HG02938 (cell line): ENCODE measurements around the gene KCNAB3.

Source experiments
- ATAC-seq: cut with Tn5 transposase; IDR thresholded peaks from one replicate; pipeline ENCODE4 v1.9.1; 2021; ENCODE audit warnings: mild to moderate bottlenecking, moderate library complexity; ENCODE audit not compliant: unreplicated experiment

Gene KCNAB3

DNA sequence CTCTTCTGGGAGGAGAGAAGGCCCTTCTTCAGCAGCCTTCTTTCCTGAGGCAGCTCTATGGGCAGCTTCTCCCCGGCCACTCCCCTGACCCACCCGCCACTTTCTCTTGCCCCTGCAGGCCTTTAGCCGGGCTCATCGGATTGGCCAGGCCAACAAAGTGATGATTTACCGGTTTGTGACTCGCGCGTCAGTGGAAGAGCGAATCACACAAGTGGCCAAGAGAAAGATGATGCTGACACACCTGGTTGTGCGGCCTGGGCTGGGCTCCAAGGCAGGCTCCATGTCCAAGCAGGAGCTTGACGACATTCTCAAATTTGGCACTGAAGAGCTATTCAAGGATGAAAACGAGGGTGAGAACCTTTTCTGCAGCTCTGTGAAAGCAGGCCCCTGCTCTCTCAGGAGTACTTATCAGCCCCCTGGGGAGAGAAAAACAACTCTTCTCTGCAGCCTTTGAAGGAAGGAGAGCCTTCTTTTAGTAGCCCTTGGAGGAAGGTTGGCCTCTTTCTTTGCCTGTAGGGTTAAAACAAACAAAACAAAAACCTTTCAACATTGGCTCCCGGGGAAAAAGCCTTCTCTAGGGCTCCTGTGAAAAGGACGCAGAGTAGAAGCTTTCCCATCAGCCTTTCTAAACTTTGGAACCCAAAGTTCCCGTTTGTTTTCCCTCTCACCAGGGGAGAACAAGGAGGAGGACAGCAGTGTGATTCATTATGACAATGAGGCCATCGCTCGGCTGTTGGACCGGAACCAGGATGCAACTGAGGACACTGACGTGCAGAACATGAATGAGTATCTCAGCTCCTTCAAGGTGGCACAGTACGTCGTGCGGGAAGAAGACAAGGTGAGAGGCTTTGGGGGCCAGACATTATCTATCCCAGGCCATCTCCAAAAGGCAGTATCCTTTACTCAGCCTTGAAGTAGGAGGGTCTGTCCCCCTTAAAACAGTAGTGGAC lies 26.2 kb downstream of the KCNAB3 start:
- no peak for ATAC-seq

DNA sequence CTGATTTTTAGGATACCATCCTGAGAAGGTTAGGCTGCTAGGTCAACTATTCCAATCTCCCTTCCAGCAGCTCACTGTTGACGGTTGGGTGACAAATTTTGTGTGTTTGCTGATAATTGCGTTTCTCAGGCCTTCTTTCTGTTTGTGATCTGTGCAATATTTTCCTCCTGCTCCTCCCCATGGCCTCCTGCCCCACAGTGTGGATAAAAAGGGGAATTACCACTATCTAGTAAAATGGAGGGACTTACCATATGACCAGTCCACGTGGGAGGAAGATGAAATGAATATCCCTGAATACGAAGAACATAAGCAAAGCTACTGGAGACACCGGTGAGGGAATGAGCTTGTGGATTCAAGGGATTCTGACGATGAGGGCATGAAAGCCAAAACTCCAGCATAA lies 31.9 kb downstream of the KCNAB3 start:
- no peak for ATAC-seq

GRCh38 chr17:7897090-7897489 lies 32.6 kb downstream of the KCNAB3 start:
- ATAC-seq, result no peak

GRCh38 chr17:7894866-7895265 lies 34.8 kb downstream of the KCNAB3 start:
- ATAC-seq, result no peak

DNA sequence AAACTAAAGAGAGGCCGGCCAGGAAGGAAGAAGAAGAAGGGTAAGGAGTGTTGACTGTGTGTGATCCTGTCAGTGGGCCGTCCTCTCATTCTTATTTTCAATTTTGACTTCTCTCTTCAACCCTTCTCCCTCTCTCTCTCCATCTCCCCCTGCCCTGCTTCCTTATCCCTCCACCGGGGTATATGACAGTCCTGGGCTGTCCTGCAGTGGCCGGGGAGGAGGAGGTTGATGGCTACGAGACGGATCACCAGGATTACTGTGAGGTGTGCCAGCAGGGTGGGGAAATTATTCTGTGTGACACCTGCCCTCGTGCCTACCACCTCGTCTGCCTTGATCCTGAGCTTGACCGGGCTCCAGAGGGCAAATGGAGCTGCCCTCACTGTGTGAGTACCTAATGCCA lies 35.4 kb downstream of the KCNAB3 start:
- ATAC-seq, result no peak

DNA sequence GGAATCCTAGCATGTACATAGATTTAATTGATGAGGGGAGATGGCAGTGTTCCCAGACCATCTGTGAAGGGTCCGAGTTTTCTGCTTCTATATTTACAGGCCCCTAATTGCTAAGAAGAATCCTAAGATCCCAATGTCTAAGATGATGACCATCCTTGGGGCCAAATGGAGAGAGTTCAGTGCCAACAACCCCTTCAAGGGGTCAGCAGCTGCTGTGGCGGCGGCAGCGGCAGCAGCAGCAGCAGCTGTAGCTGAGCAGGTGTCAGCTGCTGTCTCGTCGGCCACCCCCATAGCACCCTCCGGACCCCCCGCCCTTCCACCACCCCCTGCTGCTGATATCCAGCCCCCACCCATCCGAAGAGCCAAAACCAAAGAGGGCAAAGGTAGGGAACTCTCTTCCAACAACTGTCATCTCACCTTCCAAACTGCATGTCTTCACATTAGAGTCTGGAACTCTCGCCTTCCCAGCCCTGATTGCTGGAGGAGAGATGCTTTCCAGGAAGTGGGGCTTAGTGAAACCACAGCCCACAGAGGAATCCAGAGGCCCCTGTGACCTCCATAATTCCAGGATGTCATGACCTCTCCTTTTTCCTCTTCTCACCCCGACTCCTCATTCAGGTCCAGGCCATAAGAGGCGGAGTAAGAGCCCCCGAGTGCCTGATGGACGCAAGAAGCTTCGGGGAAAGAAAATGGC lies 36.3 kb downstream of the KCNAB3 start:
- ATAC-seq, result no peak

DNA sequence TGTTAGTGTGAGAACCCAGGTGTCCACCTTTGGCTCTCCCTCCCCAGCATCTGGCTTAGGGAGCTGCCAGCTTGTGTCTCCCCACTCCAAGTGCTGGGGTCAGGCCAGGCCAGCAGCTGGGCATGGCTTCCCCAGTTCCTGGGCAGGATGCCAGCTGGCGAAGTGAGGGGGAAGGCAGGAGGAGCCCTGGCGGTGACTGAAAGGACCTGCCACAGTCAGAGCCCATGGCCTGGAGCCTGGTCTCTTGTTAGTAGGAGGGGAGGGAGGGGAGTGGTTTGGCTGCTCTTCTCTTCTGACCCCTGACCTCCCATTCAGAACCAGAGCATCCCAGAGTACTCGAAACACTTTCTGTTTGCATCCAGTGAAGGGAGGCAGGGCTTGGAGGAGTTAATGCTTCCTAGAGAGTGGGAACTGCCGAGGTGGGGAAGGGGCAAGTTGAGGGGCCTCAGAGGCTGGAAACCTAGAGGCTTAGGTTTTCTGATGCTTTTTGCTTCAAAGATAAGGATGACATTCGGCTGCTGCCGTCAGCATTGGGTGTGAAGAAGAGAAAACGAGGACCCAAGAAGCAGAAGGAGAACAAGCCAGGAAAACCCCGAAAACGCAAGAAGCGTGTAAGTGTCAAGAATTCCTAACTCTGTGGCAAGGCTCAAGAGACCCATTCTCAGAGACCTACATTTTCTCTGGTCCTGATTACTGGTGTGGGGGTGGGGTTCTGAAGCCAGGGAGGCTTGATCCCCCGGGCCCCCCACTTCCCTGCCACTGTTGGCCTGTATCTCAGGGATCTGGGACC lies 40.3 kb downstream of the KCNAB3 start:
- ATAC-seq, result no peak

GRCh38 chr17:7888184-7888920 lies 41.3 kb downstream of the KCNAB3 start, which contains the start of gene CHD3:
Gene CHD3, plus strand, starts transcription at chr17:7888789. Its CDS starts 212 bp downstream, at chr17:7889001.
- ATAC-seq, result no peak

DNA sequence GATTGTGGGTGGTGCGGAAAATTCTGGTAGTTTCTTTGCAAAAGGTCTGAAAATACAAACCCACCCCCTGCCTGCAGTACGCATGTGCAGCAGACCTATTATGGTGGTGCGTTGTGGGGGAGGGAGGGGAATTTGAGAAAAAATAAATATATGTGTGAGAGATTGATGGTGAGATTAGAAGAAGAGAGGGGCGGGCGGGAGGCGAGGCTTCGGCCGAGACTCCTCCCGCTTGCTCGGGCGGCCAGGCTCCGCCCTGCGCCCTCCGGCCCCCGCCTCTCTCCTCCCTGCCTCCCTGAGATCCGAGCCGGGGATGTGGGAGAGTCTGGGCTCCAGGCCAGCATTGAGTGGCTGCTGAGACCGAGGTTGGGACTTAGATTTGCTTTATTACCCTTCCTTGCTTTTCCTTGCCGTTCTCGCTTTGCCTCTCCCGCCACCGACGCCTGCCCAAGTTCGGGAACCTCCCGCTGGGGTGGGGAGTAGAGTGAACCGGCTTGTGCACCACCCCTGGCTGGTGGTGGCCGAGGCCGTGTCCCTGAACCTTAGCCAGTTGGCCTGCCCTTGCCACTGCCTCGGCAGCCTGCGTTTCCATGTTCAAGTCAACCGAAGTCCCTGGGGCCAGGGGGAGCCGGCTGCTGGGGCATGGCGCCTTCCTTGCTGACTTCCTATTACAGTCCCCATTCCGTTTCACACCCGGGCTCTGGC lies 42.0 kb downstream of the KCNAB3 start:
- ATAC-seq, result no peak

DNA sequence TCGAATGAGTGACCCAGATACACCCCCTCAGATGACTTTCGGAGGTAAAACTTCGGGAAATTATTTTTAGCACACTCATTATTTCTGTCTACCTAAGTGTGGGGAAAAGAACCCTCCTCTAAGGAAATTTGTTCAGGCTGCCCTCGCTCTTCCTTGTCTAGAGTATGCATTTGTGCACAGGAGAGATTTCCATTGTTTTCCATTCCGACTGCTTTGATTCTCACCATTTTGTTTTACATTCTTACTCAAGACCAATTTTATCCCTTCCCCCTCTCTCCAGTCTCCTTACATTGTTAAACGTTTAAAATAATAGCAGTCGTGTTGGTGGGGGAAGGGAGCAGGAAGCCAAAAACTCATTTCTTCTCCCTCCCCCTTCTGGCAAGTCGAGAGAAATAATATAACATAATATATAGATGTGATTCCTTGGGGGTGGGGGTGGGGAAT lies 42.6 kb downstream of the KCNAB3 start:
- ATAC-seq, result no peak

- no peak for ATAC-seq
These were observed 43.2 kb downstream of the KCNAB3 start for GRCh38 chr17:7886227-7887037.

- no peak for ATAC-seq
These were observed 44.1 kb downstream of the KCNAB3 start for GRCh38 chr17:7885367-7886226.

DNA sequence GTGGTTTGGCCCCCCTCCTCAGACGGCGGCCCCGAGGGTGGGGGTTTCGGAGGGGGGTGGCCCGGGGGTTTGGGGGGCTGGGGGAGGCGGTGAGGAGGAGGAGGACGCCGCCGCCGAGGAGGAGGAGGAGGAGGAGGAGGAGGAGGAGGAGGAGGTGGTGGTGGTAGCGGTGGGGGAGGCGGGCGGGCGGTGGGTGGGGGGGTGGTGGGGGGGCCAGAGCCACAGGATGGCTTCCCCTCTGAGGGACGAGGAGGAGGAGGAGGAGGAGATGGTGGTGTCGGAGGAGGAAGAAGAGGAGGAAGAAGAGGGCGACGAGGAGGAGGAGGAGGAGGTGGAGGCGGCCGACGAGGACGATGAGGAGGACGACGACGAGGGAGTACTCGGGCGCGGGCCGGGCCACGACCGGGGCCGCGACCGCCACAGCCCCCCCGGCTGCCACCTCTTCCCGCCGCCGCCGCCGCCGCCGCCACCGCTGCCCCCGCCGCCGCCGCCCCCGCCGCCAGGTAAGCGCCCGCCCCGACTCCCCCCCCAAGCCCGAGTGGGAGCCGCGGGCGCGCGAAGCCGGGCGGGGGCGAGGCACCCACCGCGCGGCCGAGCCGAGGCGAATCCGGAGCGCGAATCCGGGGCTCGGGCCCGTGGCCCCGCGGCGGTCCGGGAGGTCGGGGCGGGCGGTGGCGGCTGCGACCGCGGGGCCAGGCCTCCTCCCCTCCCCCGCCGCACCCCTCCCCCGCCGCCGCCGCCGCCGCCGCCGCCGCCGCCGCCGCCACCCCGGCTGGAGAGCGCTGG lies 44.9 kb downstream of the KCNAB3 start:
- no peak for ATAC-seq

DNA sequence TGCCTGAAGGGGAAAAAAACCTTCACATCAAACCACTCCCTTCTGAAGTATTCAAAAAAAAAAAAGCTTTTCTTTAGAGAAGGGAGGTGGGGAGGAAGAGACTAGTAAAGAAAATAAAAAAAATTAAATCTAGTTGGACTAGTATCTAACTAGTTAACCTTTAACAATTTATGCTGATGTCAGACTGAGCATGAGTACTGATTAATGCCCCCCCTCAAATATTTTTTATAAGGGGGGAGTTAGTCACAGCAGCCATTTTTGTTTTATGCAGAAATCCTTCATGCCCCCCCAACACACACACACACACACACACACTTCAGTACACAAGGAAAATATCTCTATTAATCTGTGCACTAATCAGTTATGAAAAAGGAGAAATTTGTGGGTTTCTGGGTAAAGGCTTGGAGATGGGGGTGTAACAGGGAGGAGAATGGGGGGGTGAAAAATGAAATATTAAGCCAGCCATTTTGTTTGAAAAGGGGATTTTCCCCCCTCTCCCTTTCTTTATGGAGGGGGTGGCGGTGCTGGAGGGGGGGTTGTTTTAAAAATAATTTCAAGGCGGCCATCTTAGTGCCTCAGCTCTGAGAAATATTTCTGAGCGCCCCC lies 45.8 kb downstream of the KCNAB3 start:
- ATAC-seq, result no peak

GRCh38 chr17:7882629-7883028 lies 47.0 kb downstream of the KCNAB3 start:
- no peak for ATAC-seq

GRCh38 chr17:7882068-7882467 lies 47.6 kb downstream of the KCNAB3 start:
- ATAC-seq, result no peak
